Mammary epithelial cell (primary cell): ENCODE results near the gene PPEF2.

ENCODE experiments used
- EZH2 ChIP-seq: IDR thresholded peaks from 2 replicates; pipeline ENCODE4 v1.6.1; 2012; ENCODE audit warnings: low read length, inconsistent platforms, borderline replicate concordance
- TF ChIP-seq, protein P1 (sequence below), 2 donors: IDR thresholded peaks in 1 of 2; conservative IDR thresholded peaks in 1 of 2; 2 replicates each; pipeline ENCODE4 v1.5.1; 2011 to 2012; ENCODE audit warnings: inconsistent platforms in 2 of 2, low read length in 2 of 2, mild to moderate bottlenecking in 2 of 2, control low read depth in 1 of 2, low read depth in 1 of 2; ENCODE audit not compliant: insufficient read depth in 1 of 2; ENCODE audit errors: extremely low read depth in 1 of 2

DNA sequence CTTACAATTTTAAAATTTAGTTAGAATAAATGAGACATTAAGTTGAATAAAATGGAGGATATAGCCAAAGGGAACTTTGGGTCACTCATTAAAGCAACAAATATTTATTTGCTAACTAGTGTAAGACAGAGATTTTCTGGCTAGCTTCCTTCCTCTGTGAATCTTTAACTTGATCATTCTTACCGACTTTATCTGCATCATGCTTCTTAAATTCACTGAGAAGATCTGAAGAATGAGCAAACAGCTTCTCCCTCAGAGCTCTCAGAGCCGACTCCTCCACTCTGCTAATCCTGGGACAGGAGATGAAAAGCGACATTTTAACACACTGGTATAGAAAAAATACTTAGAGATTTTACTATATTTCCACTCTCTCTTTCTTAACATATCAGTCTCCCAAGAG lies 35.1 kb downstream of the PPEF2 start:
- TF ChIP-seq, protein P1, sequence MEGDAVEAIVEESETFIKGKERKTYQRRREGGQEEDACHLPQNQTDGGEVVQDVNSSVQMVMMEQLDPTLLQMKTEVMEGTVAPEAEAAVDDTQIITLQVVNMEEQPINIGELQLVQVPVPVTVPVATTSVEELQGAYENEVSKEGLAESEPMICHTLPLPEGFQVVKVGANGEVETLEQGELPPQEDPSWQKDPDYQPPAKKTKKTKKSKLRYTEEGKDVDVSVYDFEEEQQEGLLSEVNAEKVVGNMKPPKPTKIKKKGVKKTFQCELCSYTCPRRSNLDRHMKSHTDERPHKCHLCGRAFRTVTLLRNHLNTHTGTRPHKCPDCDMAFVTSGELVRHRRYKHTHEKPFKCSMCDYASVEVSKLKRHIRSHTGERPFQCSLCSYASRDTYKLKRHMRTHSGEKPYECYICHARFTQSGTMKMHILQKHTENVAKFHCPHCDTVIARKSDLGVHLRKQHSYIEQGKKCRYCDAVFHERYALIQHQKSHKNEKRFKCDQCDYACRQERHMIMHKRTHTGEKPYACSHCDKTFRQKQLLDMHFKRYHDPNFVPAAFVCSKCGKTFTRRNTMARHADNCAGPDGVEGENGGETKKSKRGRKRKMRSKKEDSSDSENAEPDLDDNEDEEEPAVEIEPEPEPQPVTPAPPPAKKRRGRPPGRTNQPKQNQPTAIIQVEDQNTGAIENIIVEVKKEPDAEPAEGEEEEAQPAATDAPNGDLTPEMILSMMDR (conservative IDR thresholded peaks at IDR 0.05 in 1 of 2, IDR thresholded peaks at IDR 0.05 in 1 of 2; ENCODE audit: extremely low read depth in 1 of 2, insufficient read depth in 1 of 2, low read depth in 1 of 2, low read length in 2 of 2) = no peak
- TF ChIP-seq EZH2 = no peak
